ENCODE measurements around the gene ATG9B.

DNA sequence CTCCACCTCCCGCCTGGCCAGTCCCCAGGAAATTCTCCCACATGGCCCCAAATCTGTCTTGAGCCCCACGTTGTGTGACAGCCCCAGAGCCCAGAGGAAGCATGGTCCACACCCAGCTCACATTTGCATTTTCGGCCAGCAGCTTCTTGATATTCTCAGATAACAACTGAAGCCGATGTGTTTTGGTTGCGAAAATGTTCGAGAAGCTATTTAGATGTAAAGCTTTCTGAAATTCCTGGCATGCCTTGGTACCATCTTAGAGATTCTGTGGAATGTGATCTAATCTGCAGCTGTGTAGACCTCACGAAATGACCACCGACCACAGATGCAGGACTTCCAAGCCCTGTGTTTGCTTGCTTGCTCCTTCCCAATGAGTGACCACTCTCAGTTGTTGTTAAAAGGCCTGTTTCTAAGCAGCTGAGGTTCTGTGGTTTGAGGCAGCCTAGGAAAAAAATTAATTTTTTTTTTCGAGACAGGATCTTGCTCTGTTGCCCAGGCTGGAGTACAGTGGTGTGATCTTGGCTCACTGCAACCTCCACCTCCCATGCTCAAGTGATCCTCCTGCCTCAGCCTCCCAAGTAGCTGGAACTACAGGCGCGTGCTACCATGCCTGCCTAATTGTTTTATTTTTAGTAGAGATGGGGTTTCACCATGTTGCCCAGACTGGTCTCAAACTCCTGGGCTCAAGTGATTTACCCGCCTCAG lies 43.9 kb upstream of the ATG9B start:
- TF ChIP-seq POLR2AphosphoS5 (IDR thresholded peaks at IDR 0.05; ENCODE audit: low read depth) (no peak), REST (IDR thresholded peaks at IDR 0.05; ENCODE audit: insufficient replicate concordance, low read depth) (no peak), GABPA (IDR thresholded peaks at IDR 0.05; ENCODE audit: low read depth) (no peak), SPI1 (IDR thresholded peaks at IDR 0.05; ENCODE audit: borderline replicate concordance, low read depth) (no peak)
- TF ChIP-seq, protein P1, sequence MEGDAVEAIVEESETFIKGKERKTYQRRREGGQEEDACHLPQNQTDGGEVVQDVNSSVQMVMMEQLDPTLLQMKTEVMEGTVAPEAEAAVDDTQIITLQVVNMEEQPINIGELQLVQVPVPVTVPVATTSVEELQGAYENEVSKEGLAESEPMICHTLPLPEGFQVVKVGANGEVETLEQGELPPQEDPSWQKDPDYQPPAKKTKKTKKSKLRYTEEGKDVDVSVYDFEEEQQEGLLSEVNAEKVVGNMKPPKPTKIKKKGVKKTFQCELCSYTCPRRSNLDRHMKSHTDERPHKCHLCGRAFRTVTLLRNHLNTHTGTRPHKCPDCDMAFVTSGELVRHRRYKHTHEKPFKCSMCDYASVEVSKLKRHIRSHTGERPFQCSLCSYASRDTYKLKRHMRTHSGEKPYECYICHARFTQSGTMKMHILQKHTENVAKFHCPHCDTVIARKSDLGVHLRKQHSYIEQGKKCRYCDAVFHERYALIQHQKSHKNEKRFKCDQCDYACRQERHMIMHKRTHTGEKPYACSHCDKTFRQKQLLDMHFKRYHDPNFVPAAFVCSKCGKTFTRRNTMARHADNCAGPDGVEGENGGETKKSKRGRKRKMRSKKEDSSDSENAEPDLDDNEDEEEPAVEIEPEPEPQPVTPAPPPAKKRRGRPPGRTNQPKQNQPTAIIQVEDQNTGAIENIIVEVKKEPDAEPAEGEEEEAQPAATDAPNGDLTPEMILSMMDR (IDR thresholded peaks at IDR 0.05; ENCODE audit: insufficient read depth, low read length): no peak

Data from HL-60 (cell line).